ENCODE measurements around the gene GRM5. TPM values are rescaled to one million over a fixed set of nuclear protein-coding genes. Genes with fewer than 3 reads are reported as not detected.

Gene GRM5
- total RNA-seq, 1 donor from 2014 or later: not detected

GRCh38 chr11:88818978-88819377, 246.8 kb downstream of the GRM5 start:
- no peak for TF ChIP-seq CTCF (IDR thresholded peaks at IDR 0.05; ENCODE audit: partially characterized antibody, unreplicated experiment)
- no peak for DNase-seq
- Mint-ChIP-seq H3K9me3 (ENCODE audit: unreplicated experiment) (no peaks in the 10 kb centered on the region), H3K27ac (ENCODE audit: unreplicated experiment) (no peak overlapping the region), H3K27me3 (ENCODE audit: unreplicated experiment) (no peaks in the 10 kb centered on the region), H3K36me3 (ENCODE audit: unreplicated experiment) (no peaks in the 10 kb centered on the region), H3K4me1 (ENCODE audit: low read depth, unreplicated experiment) (no peaks in the 10 kb centered on the region), H3K4me3 (ENCODE audit: unreplicated experiment) (no peak overlapping the region)

DNA sequence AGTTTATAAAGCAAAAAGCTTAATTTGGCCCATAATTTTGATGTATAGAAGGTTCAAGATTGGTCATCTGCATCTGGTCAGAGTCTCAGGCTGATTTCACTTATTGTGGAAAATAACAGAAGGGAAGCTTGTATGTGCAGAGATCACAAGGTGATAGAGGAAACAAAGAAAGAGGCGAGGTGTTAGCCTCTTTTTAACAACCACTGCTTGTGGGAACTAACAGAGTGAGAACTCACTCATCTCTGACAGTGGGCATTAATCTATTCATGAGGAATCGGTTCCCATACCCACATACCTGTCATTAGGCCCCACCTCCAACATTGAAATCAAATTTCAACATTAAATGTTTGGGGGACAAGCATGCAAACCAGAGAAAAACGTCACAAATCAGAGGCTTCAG, 250.3 kb downstream of the GRM5 start:
- H3K36me3 Mint-ChIP-seq (ENCODE audit: unreplicated experiment): no peaks in the 10 kb centered on the region

DNA sequence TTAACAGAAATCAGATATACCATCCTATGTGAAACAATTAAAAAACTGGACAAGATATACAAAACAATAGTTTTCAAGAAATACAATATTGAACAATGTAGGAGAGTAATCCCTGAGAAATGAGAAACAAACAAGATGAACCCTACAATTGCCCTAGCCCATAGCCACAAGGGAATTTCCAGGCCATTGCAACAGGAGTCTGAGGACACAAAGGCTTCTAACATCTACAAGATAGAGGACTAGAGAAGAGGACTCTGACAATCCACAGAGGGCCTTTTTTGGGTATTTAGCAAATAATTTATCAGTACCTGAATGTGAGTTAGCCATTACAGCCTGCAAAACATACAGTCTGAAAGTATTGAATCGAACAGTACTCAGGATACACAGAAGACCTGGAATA, 251.7 kb downstream of the GRM5 start:
- no peaks in the 10 kb centered on the region for H3K9me3 Mint-ChIP-seq (ENCODE audit: unreplicated experiment)
- no peaks in the 10 kb centered on the region for H3K36me3 Mint-ChIP-seq (ENCODE audit: unreplicated experiment)
- DNase-seq: no peak
- no peak overlapping the region for H3K4me3 Mint-ChIP-seq (ENCODE audit: unreplicated experiment)
- no peak overlapping the region for H3K27ac Mint-ChIP-seq (ENCODE audit: unreplicated experiment)
- no peak for TF ChIP-seq CTCF (IDR thresholded peaks at IDR 0.05; ENCODE audit: partially characterized antibody, unreplicated experiment)
- H3K4me1 Mint-ChIP-seq (ENCODE audit: low read depth, unreplicated experiment): no peaks in the 10 kb centered on the region
- H3K27me3 Mint-ChIP-seq (ENCODE audit: unreplicated experiment): no peaks in the 10 kb centered on the region

More for the DNA sequence above, 250.3 kb downstream of the GRM5 start:
- Mint-ChIP-seq H3K9me3 (ENCODE audit: unreplicated experiment) (no peaks in the 10 kb centered on the region), H3K4me3 (ENCODE audit: unreplicated experiment) (no peak overlapping the region), H3K27me3 (ENCODE audit: unreplicated experiment) (no peaks in the 10 kb centered on the region), H3K27ac (ENCODE audit: unreplicated experiment) (no peak overlapping the region), H3K4me1 (ENCODE audit: low read depth, unreplicated experiment) (no peaks in the 10 kb centered on the region)
- DNase-seq: no peak
- TF ChIP-seq CTCF (IDR thresholded peaks at IDR 0.05; ENCODE audit: partially characterized antibody, unreplicated experiment): no peak

DNA sequence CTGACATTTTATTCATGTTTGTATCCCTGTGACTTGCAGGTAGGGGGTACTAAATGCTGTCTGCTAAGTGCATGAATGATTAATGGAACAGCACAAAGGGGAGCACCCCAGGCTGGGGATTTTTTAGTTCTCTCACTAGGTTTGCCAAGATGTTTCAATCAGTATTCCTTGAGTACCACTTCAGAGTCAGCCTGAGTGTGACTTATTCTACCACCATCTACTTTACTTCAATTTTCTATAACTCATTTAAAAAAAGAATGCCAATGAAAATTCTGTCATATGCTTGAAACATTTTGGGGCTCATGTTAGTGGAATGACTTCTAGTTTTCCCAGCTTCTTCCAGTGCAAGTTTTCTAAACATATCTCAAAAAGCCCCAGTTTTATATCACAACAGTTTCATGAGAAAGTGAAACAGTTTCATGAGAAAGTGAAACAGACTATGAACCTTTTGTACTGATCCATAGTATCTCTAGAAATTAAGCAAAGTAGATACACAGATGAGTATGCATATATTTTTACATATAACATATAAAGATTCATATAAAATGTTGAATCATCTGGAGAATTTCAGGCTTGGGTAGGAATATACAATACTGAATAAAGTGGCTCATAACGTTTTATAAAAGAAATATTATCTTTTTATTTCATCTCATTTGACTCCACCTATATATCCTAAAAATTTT, 252.4 kb downstream of the GRM5 start:
- Mint-ChIP-seq H3K27ac (ENCODE audit: unreplicated experiment) (no peak overlapping the region), H3K27me3 (ENCODE audit: unreplicated experiment) (no peaks in the 10 kb centered on the region)
- no peak for TF ChIP-seq CTCF (IDR thresholded peaks at IDR 0.05; ENCODE audit: partially characterized antibody, unreplicated experiment)

GRCh38 chr11:88810420-88811097, 255.2 kb downstream of the GRM5 start:
- H3K36me3 Mint-ChIP-seq (ENCODE audit: unreplicated experiment): no peaks in the 10 kb centered on the region
- H3K27me3 Mint-ChIP-seq (ENCODE audit: unreplicated experiment): no peaks in the 10 kb centered on the region
- DNase-seq: no peak
- no peak overlapping the region for H3K27ac Mint-ChIP-seq (ENCODE audit: unreplicated experiment)
- TF ChIP-seq CTCF (IDR thresholded peaks at IDR 0.05; ENCODE audit: partially characterized antibody, unreplicated experiment): no peak
- H3K4me1 Mint-ChIP-seq (ENCODE audit: low read depth, unreplicated experiment): no peaks in the 10 kb centered on the region
- H3K9me3 Mint-ChIP-seq (ENCODE audit: unreplicated experiment): no peaks in the 10 kb centered on the region
- no peak overlapping the region for H3K4me3 Mint-ChIP-seq (ENCODE audit: unreplicated experiment)

More for the DNA sequence above, 252.4 kb downstream of the GRM5 start:
- DNase-seq: no peak
- Mint-ChIP-seq H3K36me3 (ENCODE audit: unreplicated experiment) (no peaks in the 10 kb centered on the region), H3K4me3 (ENCODE audit: unreplicated experiment) (no peak overlapping the region), H3K4me1 (ENCODE audit: low read depth, unreplicated experiment) (no peaks in the 10 kb centered on the region), H3K9me3 (ENCODE audit: unreplicated experiment) (no peaks in the 10 kb centered on the region)

Measured in glutamatergic neuron (in vitro differentiated cells).